ENCODE data around the gene LFNG.

Gene LFNG

DNA sequence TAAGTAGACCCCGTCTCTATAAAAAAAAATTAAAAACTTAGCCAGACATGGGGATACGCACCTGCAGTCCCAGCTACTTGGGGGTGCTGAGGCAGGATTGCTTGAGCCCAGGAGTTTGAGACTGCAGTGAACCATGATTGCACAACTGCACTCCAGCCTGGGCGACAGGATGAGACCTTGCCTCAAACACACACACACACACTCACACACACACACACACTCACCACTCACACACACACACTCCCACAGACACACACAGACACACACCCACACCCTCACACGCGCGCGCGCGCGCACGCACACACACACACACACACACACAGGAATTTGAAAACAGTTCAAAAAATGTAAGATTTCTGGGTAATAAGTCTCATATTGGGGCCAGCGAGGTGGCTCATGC is 34.7 kb upstream of the LFNG start:
- no peak for DNase-seq

- no peak for DNase-seq
Observed at GRCh38 chr7:2487586-2488271, 31.8 kb upstream of the LFNG start.

GRCh38 chr7:2488272-2488645 is 31.3 kb upstream of the LFNG start:
- no peak for DNase-seq

DNA sequence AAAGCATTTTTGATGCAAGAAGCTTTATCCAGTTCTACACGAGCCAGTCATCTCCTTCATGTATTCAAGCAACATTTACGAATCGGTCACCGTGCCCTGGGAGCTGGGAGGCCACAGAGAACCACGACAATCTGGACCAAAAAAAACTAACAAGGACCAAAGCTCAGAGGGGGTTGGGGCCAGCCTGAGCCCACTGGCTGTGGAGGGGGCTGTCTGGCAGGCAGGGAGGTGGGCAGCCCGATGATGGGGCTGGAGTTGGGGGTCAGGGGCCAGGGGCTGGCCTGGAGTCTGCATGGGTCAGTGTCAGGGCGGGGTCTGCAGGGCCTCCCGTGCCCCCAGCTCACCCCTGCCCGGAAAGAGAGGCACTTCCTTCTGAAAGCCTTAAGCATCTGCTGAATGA is 30.9 kb upstream of the LFNG start:
- no peak for DNase-seq

- DNase-seq: no peak
Observed at GRCh38 chr7:2490181-2490651, 29.4 kb upstream of the LFNG start.

DNA sequence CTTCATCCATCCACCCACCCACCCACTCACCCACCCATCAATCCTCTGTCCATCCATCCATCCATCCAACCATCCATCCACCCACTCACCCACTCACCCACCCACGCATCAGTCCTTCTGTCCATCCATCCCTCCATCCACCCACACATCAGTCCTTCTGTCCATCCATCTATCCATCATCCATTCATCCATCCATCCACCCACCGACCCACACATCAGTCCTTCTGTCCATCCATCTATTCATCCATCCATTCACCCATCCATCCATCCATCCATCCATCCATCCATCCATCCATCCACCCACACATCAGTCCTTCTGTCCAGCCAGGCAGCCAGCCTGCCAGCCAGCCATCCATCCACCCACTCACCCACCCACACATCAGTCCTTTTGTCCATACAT is 27.5 kb upstream of the LFNG start:
- no peak for DNase-seq

- DNase-seq: no peak
Observed at GRCh38 chr7:2493205-2494164, 26.1 kb upstream of the LFNG start.

DNA sequence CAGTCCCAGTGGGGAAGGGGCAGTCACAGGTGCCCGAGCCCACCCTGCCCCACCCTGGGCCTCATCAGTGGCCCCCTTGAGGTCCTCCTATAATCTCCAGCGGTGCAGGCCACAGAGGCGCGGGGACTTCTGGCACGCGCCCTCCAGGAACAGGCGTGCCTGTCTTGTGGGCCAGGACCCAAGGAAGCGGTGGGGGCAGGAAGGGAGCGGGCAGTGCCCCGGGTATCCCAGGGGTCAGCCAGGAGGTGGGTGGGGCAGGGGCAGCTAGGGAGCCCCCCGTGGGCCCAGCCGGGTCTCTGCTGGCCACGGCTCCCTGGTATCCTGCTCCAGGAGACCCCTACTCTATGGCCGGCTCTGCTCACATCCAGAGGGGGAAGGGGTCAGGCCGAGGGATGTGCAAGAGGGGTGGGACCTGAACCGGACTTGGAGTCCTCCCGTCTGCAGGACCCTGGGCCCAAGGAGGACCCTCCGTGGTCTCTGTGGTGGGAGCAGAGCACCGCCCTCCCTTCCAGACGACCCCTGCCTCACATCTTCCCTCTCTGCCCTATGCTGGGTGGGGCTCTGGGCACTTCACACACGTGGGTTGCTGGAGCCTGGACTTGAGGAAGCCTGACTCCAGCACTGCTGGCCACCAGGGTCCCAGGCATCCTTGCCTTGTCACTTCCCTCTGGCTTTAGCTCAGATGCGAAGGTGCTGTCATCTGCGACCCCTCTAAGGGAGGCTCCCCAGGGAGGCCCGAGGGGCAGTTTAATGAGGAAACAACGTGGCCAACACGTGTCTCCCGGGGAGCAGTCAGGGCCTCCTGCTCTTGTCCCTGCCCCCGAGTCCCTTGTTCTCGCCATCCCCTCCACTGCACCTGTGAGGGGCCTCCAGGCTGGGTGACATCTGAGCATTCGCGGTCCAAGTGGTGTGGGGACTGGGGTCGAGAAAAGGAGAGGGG is 25.1 kb upstream of the LFNG start:
- no peak for DNase-seq

DNA sequence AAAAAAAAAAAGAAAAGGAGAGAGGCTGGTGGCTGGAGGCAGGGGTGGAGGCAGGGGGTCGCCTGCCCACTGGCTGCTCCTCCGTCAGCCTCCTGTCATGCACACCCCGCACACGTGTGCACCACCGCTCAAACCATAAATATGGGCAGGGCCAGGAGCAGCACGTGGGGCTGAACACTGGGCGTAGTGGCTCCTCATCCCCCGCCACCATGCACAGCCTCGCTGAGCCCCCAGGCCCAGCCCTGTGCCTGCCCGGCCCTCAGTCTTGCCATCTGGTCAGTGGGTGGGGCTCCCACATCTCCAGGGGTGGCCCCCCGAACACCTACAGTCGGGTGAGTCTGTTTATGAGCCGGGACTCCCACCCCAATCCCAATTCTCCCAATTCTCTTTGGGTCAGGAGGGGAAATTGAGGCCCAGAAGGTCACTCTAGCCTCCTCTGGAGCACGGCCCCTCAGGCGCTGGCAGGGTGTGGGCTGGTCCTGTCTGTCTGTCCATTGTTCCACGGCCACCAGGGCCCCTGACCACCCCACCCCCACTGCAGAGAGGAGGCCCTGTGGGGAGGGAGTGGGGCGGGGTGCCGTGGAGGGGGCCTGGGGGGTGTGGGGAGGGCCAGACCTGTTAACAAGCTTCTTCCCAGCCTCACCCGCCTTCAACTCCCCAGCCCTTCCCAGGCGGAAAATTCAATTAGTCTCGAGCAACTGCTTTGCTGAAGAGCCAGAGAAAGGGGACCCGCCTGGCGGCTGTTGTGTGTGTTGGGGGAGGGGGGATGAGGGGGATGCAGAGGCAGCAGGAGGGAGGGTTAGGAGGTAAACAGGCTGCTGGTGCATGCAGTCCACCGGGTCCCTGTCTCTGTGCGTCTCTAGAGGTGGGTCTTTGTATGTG is 23.9 kb upstream of the LFNG start:
- no peak for DNase-seq

GRCh38 chr7:2496375-2496774 is 23.2 kb upstream of the LFNG start:
- no peak for DNase-seq

GRCh38 chr7:2497065-2497464 is 22.5 kb upstream of the LFNG start:
- DNase-seq: no peak

DNA sequence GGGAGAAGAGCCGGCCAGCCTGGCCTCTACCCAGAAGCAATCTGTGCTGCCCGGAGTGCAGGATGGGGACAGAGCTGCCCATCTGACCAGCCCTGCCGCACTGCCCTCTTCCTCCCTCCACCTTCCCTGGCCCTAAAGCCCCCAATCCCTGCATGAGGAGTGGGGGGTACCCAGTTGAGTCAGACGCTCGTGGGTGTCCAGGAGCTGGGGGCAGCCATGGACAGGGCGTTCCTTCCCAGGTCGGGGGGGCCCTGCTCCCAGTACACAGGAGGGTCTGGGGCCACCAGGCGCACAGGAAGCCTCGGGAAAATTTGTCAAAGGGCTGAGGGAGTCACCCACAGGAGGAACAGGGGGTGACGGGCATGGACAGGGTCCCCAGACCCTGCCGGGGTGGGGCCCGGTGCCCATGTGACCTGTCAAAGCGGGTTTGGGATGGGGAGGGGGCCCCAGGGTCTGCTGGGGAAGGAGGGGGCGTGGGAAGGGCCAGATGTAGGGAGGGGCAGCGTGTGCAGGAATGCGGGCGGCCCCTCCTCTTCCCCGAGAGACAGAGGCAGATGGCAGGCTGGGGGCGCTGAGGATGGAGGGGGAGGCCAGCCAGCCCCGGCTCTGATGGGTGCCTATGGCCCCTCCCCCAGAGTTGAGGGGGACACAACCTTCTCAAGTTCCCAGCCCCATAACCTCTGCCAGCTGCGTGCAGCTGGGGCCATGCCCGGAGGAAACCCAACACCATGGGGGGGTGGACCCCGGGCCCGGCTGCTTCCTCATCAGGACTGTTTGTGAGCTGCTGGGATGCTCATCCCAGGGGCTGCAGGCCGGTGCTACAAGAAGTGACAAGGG is 21.9 kb upstream of the LFNG start:
- DNase-seq: no peak

DNA sequence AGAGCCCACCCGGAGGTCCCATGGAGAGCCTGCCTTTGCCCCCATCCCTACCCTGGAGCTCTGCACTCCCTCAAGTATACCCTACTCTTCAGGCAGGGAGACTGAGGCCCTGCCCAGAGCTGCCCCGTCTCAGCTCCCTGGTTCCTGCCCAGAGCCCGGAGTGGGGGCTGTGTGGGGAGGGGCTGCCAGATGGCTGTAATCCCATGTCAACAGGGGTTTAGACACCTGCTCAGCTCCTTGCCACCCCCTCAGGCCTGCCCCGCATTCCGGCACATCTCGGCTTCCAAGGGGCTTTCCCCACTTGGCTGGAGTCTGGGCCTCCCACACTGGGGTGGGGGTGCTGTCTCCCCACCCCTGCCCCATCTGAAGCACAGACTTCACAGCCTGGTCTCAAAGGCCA is 20.9 kb upstream of the LFNG start:
- no peak for DNase-seq

- DNase-seq: no peak
Observed at GRCh38 chr7:2499181-2499580, 20.4 kb upstream of the LFNG start.

- no peak for DNase-seq
Observed at GRCh38 chr7:2499719-2500430, 19.7 kb upstream of the LFNG start.

GRCh38 chr7:2500701-2501100 is 18.9 kb upstream of the LFNG start:
- no peak for DNase-seq

- DNase-seq: no peak
Observed at GRCh38 chr7:2501947-2502646, 17.5 kb upstream of the LFNG start.

GRCh38 chr7:2502647-2502966 is 17.0 kb upstream of the LFNG start:
- no peak for DNase-seq

DNA sequence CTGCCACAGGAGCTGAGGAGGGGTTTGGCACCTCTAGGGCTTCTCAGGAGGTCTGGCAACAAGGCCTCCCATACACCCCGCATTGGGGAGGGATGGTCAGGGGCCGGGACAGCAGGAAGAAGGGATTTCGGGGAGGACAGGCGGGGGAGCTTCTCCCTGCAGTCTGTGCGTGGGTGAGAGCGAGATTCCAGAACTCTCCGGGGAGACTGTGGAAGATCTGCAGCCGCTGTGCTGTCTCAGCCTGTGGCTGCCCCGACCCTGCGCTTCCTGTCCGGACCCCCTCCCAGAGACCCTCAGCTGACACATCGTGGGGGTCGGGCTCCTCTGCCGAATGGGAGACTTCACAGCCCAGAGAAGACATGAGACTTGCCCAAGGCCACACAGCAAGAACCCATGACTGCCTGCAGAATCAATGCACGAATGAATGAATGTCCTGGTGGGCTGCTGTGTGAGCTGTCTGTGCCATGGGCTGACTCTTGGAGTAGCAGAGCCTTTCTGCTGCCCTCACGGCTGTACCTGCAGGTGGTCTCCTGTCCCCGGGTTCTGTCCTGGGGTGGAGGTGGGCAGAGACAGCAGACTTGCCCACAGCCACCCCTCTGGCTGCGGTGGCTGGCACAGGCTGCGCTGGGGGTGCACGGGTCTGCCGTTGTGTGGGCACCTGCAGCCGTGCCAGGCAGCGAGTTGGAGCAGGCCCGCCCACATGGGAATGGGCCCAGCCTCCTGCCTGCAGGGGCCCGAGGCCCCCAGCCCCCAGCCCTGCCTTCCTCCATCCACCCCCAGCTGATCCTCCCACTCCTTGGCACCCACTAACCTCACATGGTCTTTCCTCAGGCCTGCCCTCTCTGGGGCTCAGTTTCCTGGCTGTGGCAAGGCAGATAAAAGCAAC is 16.3 kb upstream of the LFNG start:
- no peak for DNase-seq

Data from activated CD8-positive, alpha-beta memory T cell treated with anti-CD3 and anti-CD28 coated beads for 24 hours (primary cell).